PC-9 (cell line): Measurements from ENCODE around the gene GAL3ST3.

Source experiments
- EZH2 ChIP-seq: fragments of 200-600 bp; sonication (generic); IDR thresholded peaks from 2 replicates; pipeline ENCODE4 v1.8.0; 2017; ENCODE audit warnings: antibody characterized with exemption, low read depth
- TF ChIP-seq, protein P1 (sequence below): fragments of 200-600 bp; sonication (generic); conservative IDR thresholded peaks from 2 replicates; pipeline ENCODE4 v1.6.1; 2017; ENCODE audit warnings: mixed run types, antibody characterized with exemption, mild to moderate bottlenecking, moderate library complexity

DNA sequence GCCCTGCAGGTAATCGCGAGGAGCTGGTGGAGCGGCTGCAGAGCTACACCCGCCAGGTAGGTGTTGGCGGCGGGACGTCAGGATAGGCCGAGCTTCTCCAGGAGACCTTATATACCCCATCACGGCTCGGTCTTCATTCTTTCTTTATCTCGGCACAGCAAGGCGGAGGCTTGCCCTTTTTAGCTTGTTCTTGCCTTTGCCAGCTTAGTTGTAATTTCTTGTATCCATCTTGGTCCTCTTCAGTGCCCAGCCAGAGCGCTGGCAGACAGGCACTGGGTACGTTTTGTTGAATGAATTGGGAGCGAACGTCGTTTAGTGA, 3.7 kb upstream of the GAL3ST3 start:
- TF ChIP-seq, protein P1, sequence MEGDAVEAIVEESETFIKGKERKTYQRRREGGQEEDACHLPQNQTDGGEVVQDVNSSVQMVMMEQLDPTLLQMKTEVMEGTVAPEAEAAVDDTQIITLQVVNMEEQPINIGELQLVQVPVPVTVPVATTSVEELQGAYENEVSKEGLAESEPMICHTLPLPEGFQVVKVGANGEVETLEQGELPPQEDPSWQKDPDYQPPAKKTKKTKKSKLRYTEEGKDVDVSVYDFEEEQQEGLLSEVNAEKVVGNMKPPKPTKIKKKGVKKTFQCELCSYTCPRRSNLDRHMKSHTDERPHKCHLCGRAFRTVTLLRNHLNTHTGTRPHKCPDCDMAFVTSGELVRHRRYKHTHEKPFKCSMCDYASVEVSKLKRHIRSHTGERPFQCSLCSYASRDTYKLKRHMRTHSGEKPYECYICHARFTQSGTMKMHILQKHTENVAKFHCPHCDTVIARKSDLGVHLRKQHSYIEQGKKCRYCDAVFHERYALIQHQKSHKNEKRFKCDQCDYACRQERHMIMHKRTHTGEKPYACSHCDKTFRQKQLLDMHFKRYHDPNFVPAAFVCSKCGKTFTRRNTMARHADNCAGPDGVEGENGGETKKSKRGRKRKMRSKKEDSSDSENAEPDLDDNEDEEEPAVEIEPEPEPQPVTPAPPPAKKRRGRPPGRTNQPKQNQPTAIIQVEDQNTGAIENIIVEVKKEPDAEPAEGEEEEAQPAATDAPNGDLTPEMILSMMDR: no peak
- no peak for TF ChIP-seq EZH2
